ENCODE data around the gene PTRHD1.

- TF ChIP-seq EZH2phosphoT487 (IDR thresholded peaks at IDR 0.05; ENCODE audit: low read length) (no peak), CTCF (IDR thresholded peaks at IDR 0.05; ENCODE audit: low read length) (no peak)
These were observed 35.2 kb upstream of the PTRHD1 start for GRCh38 chr2:24828238-24828996.
